Calu3 (cell line): ENCODE data around the gene KRT80. TPM values are rescaled to one million over a fixed set of nuclear protein-coding genes. Genes with fewer than 3 reads are reported as not detected.

Source experiments
- total RNA-seq: library from RNA; stranded (reverse); gene quantifications from 2 replicates; pipeline ENCODE4 v1.2.3, GENCODE V29; 2022

The KRT80 gene
- total RNA-seq, 1 experiment from 2014 or later: 45.5 TPM

Other genes with a start within 250 kb of the KRT80 start
- 16.3 and 17.3 TPM in 2 replicates for gene ACVR1B, start 240.3 kb downstream of the KRT80 start, total RNA-seq
- 0.34 TPM in 1 of 2 replicates, not detected in the other for gene TAMALIN, start 185.1 kb downstream of the KRT80 start, total RNA-seq
- 18.0 and 18.9 TPM in 2 replicates for gene NR4A1, start 140.6 kb downstream of the KRT80 start, total RNA-seq
- gene ATG101, start 122.0 kb downstream of the KRT80 start, total RNA-seq: 32.8 and 35.0 TPM in 2 replicates
- gene SMIM41, start 112.3 kb downstream of the KRT80 start, total RNA-seq: not detected in 2 replicates
- gene KRT7, start 41.2 kb upstream of the KRT80 start, total RNA-seq: 2,370 and 2,828 TPM in 2 replicates
- gene KRT86, start 82.6 kb upstream of the KRT80 start, total RNA-seq: 2.6 and 3.6 TPM in 2 replicates
- 0.28 and 0.61 TPM in 2 replicates for gene KRT81, start 99.5 kb upstream of the KRT80 start, total RNA-seq
- not detected in 2 replicates for gene KRT83, start 129.4 kb upstream of the KRT80 start, total RNA-seq
- gene KRT85, start 175.5 kb upstream of the KRT80 start, total RNA-seq: not detected in 2 replicates
- gene KRT84, start 193.6 kb upstream of the KRT80 start, total RNA-seq: not detected in 2 replicates
- gene KRT82, start 214.3 kb upstream of the KRT80 start, total RNA-seq: not detected in 2 replicates
- gene KRT75, start 242.4 kb upstream of the KRT80 start, total RNA-seq: not detected in 2 replicates